CD4-positive, alpha-beta T cell treated with Interleukin-12 subunit alpha and Interleukin-12 subunit beta, for 1 hour (primary cell): ENCODE data around the gene CMC2.
A peak's percentile ranks its signal among the peaks of the same experiment; 100 is the strongest.

Source experiments
- DNase-seq: peaks from one replicate; pipeline ENCODE4 v3.0.0-alpha.2; 2020

Gene CMC2

GRCh38 chr16:81001330-81001729 is 5.4 kb downstream of the CMC2 start:
- DNase-seq: no peak

- no peak for DNase-seq
Observed at GRCh38 chr16:81000873-81001272, 5.8 kb downstream of the CMC2 start.

- no peak for DNase-seq
Observed at GRCh38 chr16:80997964-80998620, 8.6 kb downstream of the CMC2 start.

- DNase-seq: peak; percentile 30
Observed at GRCh38 chr16:80997139-80997798, 9.4 kb downstream of the CMC2 start.

DNA sequence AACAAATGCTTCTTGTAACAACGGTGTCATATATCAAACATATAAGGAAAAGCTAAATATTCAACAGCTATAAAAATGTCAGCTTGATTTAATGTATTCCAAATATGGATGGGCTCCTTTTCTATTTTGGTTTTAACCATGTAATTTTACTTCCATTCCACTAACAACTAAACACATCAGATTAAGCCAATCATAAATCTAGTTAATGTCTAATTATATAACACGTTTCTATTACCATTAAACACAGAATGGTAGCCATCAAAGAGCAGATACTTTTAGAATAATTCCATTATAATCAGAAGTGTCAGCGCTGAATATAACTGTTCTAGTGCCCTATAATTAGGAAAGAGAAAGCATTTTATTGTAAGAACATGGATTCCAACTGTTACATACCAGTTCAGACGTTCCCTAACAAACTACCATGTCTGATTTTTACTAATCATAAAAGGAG is 10.0 kb downstream of the CMC2 start:
- no peak for DNase-seq

DNA sequence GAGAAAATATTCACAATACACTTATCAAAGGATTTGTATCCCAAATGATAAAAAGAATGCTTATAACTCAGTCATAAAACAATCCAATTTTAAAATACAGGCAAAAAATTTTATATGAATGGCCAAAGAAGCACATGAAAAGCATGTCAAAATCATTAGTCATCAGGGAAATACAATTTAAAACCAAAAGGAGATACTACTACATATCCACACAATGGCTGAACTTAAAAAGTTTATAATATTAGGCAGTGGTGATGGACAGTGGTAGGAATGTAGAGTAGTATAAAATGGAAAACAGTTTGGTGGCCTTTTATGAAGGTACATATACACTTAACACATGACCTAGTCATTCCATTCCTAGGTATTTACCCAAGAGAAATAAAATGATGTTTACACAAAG is 12.2 kb downstream of the CMC2 start:
- DNase-seq: no peak

DNA sequence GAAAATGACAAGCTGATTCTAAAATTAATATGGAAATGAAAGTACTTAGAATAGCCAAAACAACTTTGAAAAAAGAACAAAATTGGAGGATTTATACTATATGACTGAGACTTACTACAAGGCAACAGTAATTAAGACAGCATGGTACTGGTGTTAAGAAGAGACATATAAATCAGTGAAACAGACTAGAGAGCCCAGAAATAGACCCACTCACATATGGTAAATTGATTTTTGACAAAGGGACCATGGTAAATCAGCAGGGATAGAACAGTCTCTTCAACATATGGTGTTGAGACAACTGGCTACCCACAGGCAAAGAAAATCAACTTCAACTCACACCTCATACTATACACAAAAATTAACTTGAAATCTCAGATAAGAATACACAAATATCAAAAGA is 12.9 kb downstream of the CMC2 start:
- DNase-seq: no peak

DNA sequence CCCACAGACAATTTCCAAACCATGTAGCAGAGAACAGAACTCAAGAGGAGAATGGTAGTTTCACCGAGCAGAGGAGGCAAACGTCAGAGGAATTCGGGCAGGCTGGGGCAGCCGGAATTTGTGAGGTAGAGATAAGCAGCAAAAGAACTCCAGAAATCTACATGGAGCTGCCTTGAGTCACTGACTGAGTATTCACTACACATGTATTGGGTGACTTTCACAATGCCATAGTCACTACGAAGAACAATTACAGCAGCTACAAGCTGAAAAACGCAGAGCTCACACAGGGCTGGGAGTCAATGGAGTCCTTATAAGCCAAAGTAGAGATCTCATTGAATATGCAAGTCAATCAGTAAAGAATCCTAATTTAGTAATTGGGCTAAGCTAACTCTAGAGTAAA is 13.4 kb downstream of the CMC2 start:
- DNase-seq: no peak

GRCh38 chr16:80992676-80993293 is 13.9 kb downstream of the CMC2 start:
- DNase-seq: no peak

- no peak for DNase-seq
Observed at GRCh38 chr16:80991792-80992430, 14.8 kb downstream of the CMC2 start.

DNA sequence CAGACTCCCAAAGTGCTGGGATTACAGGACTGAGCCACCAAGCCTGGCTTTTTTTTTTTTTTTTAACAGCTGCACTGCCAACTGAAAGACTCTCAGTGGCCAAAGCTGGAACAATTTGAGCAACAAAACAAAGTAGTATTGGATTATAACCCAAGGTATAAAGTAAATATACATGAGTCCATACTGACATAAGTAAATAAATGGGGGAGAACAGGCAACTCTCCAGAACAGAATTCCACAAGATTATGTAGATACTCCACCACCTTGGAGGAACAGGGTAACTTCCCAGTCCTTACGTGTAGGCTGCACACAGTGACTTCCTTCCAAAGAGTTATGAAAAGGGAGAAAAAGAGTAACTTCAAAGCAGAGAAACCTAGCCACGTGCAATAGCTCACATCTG is 15.7 kb downstream of the CMC2 start:
- no peak for DNase-seq

- DNase-seq: no peak
Observed at GRCh38 chr16:80990577-80990976, 16.1 kb downstream of the CMC2 start.

- no peak for DNase-seq
Observed at GRCh38 chr16:80989801-80990200, 16.9 kb downstream of the CMC2 start.

DNA sequence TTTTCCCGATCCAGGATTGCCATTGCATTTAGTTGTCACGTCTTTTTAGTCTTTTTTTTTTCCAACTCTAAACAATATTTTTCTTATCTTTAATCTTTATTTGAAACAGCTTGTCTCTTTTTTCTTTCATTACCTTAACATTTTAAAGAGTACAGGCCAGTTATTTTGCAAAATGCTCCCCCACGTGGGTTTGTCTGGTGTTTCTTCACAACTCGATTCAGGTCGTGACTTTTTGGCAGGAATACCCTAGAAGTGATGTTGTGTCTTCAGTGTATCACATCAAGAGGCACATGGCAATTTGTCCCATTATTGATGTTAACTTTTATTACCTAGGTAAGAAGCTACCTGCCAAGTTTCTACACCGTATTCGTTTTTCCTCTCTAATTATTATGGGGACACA is 17.9 kb downstream of the CMC2 start:
- DNase-seq: no peak

DNA sequence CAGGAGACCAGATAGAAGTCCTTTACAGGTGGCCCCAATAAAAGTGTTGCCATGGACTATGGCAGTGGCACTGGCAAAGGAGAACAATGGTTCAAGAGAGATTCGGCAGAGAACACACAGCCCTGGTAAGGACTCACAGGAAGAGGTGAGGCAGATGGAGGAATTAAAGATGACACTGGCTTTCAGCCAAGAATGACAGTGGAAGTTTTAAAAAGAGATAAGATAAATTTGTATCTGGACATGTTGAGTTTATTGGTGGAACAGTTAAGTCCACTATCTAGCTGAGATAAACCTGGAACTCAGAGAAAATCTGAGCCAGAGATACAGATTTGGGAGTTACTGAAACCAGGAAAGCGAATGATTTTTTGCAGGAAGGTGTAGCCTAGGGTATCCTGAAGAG is 20.1 kb downstream of the CMC2 start:
- no peak for DNase-seq

DNA sequence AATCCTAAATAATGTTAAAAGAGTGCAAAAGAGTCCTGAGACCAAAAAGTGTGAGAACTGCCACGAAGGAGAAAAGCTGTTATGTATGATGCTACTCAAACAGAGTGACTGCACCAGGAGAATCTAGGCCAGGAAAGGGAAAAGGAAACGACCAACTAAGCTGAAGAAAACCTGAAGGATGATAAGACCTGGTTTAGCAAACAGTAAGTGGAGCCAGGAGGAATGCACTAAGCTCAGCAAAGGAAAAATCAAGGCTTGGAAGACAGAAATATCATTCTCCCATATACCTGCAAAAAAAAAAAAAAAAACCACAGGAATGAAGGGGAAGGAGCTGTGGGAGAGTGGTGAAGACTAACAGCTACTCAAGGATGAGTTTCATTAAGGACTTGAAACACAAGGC is 21.1 kb downstream of the CMC2 start:
- no peak for DNase-seq

DNA sequence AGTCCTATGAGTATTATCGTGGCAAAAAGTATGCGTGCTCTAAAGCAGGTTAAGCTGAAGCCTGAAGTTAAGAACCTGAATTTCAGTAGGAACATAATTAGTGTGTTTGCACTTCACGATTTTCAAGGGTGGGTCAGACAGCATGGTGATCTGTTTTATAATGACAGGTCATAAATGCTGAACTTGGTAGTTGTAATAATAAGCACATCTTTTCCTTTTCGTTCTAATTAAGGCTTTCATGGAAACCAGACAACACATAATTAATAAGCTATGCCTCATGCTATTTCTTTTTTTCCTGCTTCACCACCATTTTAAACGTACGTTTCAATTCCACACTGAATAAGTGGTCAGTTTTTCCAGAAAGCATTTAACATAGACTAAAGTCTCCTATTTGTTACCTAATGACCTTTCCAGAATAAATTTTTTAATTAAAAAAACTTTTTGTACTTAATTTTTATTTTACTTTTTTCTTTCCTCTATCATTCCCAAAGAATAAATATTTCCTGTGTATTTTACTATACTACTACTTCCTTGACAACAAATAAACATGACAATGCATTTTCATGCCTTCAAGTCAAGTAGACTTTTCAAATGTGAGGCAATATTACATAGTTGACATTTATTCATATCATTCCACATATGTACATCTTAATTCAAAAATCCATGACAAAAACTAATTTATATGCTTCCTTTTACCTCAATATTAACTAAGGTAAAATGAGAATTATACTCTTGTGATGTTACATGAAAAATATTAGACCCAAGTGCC is 22.4 kb downstream of the CMC2 start:
- DNase-seq: no peak

DNA sequence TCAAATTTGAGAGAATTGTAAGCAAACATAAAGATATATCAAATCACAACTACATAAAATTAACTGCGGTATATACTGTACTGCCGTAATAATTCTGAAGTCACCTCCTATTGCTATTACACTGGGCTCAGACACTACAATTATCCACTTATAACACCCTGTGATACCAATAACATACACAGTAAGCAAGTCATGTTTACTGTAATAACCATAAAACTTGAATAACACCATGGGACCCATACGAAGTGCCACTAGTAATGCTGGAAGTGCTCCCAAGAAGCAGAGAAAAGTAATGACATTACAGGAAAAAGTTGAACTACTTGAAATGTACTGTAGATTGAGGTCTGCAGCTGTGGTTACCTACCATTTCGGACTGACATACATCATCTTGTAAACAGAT is 24.0 kb downstream of the CMC2 start:
- DNase-seq: no peak

DNA sequence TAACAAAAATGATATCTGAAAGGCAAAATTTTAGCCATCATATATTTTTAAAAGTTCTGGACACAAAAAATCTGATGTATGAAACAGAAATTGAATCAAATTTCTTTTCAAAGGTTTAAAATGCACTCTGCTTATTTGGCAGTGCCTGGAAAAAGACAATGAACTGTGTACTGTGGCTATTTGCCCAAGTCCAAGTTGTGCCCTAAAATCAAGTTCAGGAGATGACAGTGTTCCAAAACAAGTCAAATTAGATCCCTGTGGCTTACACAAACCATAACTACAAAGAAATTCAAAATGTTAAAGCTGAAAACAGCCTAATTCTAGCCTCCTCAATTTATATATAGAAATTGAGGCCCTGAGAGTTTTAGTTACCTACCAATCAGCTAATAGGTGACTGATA is 25.6 kb downstream of the CMC2 start:
- DNase-seq: no peak

- no peak for DNase-seq
Observed at GRCh38 chr16:80976946-80977345, 29.7 kb downstream of the CMC2 start.

GRCh38 chr16:80974649-80975376 is 31.9 kb downstream of the CMC2 start:
- DNase-seq: no peak

DNA sequence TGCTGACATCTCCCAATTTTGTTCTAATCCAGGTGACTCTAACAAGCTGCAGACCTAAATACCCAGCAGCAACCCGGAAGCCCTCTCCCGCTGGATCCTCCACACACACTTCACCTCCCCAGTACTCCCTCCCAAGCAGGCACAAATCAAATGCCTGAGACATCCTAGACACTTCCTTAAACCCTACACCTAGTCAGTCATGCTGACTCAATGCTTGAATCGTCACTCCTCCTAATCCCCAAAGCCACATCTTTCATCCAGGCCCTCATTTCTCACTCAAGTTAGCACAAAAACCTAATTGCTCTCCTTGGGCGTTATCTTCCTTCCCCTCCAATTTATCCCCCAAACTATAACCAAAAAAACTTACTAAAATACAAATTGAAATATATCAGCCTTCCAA is 32.7 kb downstream of the CMC2 start:
- no peak for DNase-seq

GRCh38 chr16:80972611-80973010 is 34.1 kb downstream of the CMC2 start:
- DNase-seq: no peak
